Transverse colon (tissue), 4 donors: ENCODE measurements around the gene C1QTNF6. TPM values are rescaled to one million over a fixed set of nuclear protein-coding genes. Genes with fewer than 3 reads are reported as not detected.

Experiments
- DNase-seq: peaks from one replicate; pipeline ENCODE4 v3.0.0-alpha.2; 2019
- H3K27ac ChIP-seq, 4 donors: fragments of 200-600 bp; sonication (generic); 2 replicates each; pipeline ENCODE4 v1.5.1; 2016 to 2018; ENCODE audit warnings: inconsistent platforms in 4 of 4
- H3K27me3 ChIP-seq: fragments of 200-600 bp; sonication (generic); 2 replicates; pipeline ENCODE4 v1.5.1; 2017; ENCODE audit warnings: inconsistent platforms
- H3K36me3 ChIP-seq, 4 donors: fragments of 200-600 bp; sonication (generic); 2 replicates each; pipeline ENCODE4 v1.5.1; 2017 to 2019; ENCODE audit warnings: inconsistent platforms in 4 of 4
- H3K4me1 ChIP-seq, 4 donors: fragments of 200-600 bp; sonication (generic); 2 replicates each; pipeline ENCODE4 v1.5.1; 2017 to 2020; ENCODE audit warnings: inconsistent platforms in 4 of 4
- H3K4me3 ChIP-seq, 4 donors: fragments of 200-600 bp; sonication (generic); 1 replicate in 1 of 4; 2 replicates in 3 of 4; pipeline versions ENCODE4 v1.5.1 to v1.6.1; 2017 to 2019; ENCODE audit warnings: inconsistent platforms in 4 of 4
- H3K9me3 ChIP-seq, 2 donors: fragments of 200-600 bp; sonication (generic); 2 replicates each; pipeline ENCODE4 v1.5.1; 2017 to 2019; ENCODE audit warnings: inconsistent platforms in 2 of 2
- EP300 ChIP-seq: sonication (generic); formaldehyde crosslinking; IDR thresholded peaks from one replicate; pipeline ENCODE4 v1.6.1; 2017; ENCODE audit warnings: antibody characterized with exemption, low read depth
- POLR2A ChIP-seq: fragments of 450-650 bp; IDR thresholded peaks from one replicate; pipeline ENCODE4 v1.6.1; 2016; ENCODE audit warnings: antibody characterized with exemption, mild to moderate bottlenecking, moderate library complexity
- POLR2AphosphoS5 ChIP-seq, 3 donors: sonication (generic); formaldehyde crosslinking; IDR thresholded peaks; one replicate each; pipeline ENCODE4 v1.6.1; 2016; ENCODE audit warnings: antibody characterized with exemption in 3 of 3
- WGBS, 2 donors: methylation state at CpG; one replicate each; pipeline ENCODE4 v1.1.5; 2018; ENCODE audit warnings: low coverage in 1 of 2; 5-methylcytosine and 5-hydroxymethylcytosine counted together
- in situ Hi-C, 4 donors: fragments of 200-750 bp; cut with MboI; loops; one replicate each; pipeline versions ENCODE4 v1.15.0 to v1.15.1; 2017; ENCODE audit warnings: low sequenced_read_pairs in 3 of 4, low pct_ligation_motif_present in 1 of 4, low pct_unique_long_range_greater_than_20kb in 1 of 4
- intact Hi-C: fragments of 100-400 bp; cut with DNase I; formaldehyde crosslinking; loops from one replicate; pipeline ENCODE4 v1.15.1; 2023; ENCODE audit warnings: low total_unique reads
- total RNA-seq, 4 donors: library from RNA; depleted of rRNA; stranded (reverse); fragments of >200 nt; gene quantifications; one replicate each; pipeline ENCODE4 v1.1.0, GENCODE V29; 2016
- TF ChIP-seq, protein P1 (sequence below), 5 experiments: fragments of 200-600 bp in 3 of 5; fragments of 450-650 bp in 2 of 5; sonication (generic) in 3 of 5; IDR thresholded peaks; 1 replicate in 2 of 5; 2 replicates in 3 of 5; pipeline ENCODE4 v1.5.1; 2016 to 2017; ENCODE audit warnings: antibody characterized with exemption in 5 of 5, inconsistent platforms in 3 of 5, mild to moderate bottlenecking in 2 of 5, moderate library complexity in 1 of 5

C1QTNF6 gene
- total RNA-seq, 4 donors from 2014 or later = 1.4 to 68.8 (median 7.5) TPM

DNA sequence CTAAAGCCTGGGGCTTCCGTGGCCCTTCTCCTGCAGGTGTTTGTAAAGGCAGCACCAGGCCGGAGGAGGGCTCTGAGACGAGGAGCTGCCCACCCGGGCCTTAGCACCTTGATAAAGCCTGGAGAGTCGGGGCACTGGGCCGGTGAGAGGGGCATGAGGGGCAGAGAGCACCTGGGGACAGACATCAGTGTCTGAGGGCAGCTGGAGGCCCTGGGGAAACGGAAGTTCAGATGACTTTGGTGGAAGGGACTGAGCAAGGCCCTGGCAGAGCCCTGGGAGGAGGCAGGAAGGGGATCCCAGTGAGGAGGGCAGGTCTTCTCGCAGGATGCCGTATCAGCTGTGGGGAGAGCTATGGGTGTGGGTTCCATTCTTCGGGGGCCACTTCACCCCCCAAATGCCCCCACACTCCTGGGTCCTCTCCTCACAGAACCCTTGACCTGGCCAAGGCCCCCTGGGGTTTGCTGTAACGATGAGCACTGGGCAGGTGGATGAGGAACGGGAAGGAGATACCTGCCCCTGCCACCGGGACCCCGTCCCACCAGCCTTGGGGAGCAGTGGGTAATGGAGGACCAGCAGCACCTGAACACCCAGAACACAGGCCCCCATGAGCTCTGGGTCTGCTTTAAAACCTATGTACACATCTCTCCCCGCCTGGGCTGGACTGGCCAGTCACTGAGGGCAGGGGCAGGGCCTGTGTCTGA, 7.4 kb downstream of the C1QTNF6 start:
- no peak for DNase-seq
- H3K9me3 ChIP-seq = no peaks in the 10 kb centered on the region
- no peaks in the 10 kb centered on the region for H3K36me3 ChIP-seq
- intact Hi-C loops (no loop called here), in situ Hi-C loops (no loop called here)
- TF ChIP-seq EP300 = no peak
- TF ChIP-seq, protein P1, sequence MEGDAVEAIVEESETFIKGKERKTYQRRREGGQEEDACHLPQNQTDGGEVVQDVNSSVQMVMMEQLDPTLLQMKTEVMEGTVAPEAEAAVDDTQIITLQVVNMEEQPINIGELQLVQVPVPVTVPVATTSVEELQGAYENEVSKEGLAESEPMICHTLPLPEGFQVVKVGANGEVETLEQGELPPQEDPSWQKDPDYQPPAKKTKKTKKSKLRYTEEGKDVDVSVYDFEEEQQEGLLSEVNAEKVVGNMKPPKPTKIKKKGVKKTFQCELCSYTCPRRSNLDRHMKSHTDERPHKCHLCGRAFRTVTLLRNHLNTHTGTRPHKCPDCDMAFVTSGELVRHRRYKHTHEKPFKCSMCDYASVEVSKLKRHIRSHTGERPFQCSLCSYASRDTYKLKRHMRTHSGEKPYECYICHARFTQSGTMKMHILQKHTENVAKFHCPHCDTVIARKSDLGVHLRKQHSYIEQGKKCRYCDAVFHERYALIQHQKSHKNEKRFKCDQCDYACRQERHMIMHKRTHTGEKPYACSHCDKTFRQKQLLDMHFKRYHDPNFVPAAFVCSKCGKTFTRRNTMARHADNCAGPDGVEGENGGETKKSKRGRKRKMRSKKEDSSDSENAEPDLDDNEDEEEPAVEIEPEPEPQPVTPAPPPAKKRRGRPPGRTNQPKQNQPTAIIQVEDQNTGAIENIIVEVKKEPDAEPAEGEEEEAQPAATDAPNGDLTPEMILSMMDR (IDR thresholded peaks at IDR 0.05) = no peak
- no peak for TF ChIP-seq POLR2AphosphoS5 (IDR thresholded peaks at IDR 0.05)
- TF ChIP-seq POLR2A = no peak
- 80 to 91% methylated on average over 1 to 15 of the region's 15 CpGs for WGBS, 2 donors
- H3K4me1 ChIP-seq = peaks cover 33 to 48% (median 43%) of the 10 kb centered on the region in 4 donors
- no peak overlapping the region for H3K4me3 ChIP-seq
- H3K27ac ChIP-seq = peak overlapping the region in 3 of 4 donors; percentile 12 to 78 (median 18)
- H3K27me3 ChIP-seq = no peaks in the 10 kb centered on the region

DNA sequence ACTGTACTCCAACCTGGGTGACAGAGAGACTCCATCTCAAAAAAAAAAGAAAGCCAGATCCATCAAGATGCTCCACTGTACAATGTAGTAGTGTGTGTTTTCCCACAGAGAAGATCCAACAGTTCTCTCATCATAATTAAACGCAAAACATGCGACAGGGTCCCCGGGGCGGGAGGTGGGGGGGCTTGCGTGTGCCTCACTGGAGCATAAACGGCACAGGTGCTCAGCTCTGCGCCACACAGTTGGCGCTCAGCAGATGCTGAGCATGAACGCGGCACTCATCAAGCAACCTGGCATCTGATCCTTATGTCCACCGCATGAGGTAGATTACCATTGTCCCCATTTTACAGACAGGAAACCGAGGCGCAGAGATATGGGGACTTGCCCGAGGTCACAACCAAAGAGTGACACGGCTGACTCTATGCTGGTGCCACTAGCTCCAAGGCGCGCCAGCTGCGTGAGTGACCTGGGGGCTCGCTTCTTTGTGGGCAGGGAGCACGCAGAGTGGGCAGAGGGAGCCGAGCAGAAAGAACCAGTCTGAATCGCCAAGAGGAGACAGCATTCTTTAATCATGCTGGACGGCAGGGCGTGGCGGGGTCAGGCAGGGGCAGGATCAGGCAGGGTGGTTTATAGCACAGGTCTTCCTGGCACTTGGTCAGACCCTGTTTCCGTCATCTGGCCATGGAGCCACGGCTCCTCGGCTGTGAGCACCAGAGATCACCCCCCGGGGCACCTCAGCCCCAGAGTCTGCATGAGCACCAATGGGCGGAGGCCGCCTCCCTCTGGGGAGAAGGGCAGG, 8.2 kb downstream of the C1QTNF6 start:
- Histone ChIP-seq H3K9me3 (no peaks in the 10 kb centered on the region), H3K27me3 (no peaks in the 10 kb centered on the region), H3K36me3 (no peaks in the 10 kb centered on the region), H3K4me3 (no peak overlapping the region), H3K4me1 (peaks cover 33 to 51% (median 44%) of the 10 kb centered on the region in 4 donors), H3K27ac (peak overlapping the region in 3 of 4 donors; percentile 12 to 78 (median 18))
- WGBS, 2 donors = 71% methylated on average over 31 of the region's 31 CpGs; no CpG with 5 or more reads in 1 of the 2 donors
- DNase-seq = peak; percentile 81
- no peak for TF ChIP-seq EP300
- TF ChIP-seq, protein P1 (IDR thresholded peaks at IDR 0.05) = no peak
- TF ChIP-seq POLR2A = no peak
- TF ChIP-seq POLR2AphosphoS5 (IDR thresholded peaks at IDR 0.05) = no peak
- intact Hi-C loops = no loop called here
- in situ Hi-C loops = no loop called here

DNA sequence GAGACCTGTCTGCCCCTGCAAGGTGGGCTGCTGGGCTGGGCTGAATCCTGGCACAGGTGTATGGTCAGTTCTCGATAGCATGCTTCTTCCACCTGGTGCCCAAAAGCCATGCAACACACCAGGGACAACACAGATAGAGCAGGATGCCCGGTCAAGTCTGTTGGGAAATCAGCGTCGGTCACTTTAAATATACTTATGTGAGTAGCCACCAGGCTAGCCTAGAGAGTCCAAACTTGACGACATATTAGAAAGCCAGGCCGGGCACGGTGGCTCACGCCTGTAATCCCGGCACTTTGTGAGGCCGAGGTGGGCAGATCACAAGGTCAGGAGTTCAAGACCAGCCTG, 8.9 kb downstream of the C1QTNF6 start:
- intact Hi-C loops (no loop called here), in situ Hi-C loops (no loop called here)
- no peak for DNase-seq
- no peak overlapping the region for H3K4me3 ChIP-seq
- H3K27me3 ChIP-seq = no peaks in the 10 kb centered on the region
- no peak for TF ChIP-seq POLR2AphosphoS5 (IDR thresholded peaks at IDR 0.05)
- no peak for TF ChIP-seq POLR2A
- TF ChIP-seq, protein P1 (IDR thresholded peaks at IDR 0.05) = no peak
- TF ChIP-seq EP300 = no peak
- no peaks in the 10 kb centered on the region for H3K36me3 ChIP-seq
- H3K4me1 ChIP-seq = peaks cover 33 to 51% (median 44%) of the 10 kb centered on the region in 4 donors
- no peaks in the 10 kb centered on the region for H3K9me3 ChIP-seq
- 94 to 100% methylated on average over 1 to 10 of the region's 10 CpGs for WGBS, 2 donors
- H3K27ac ChIP-seq = peak overlapping the region; percentile 57 to 78 (median 68)

DNA sequence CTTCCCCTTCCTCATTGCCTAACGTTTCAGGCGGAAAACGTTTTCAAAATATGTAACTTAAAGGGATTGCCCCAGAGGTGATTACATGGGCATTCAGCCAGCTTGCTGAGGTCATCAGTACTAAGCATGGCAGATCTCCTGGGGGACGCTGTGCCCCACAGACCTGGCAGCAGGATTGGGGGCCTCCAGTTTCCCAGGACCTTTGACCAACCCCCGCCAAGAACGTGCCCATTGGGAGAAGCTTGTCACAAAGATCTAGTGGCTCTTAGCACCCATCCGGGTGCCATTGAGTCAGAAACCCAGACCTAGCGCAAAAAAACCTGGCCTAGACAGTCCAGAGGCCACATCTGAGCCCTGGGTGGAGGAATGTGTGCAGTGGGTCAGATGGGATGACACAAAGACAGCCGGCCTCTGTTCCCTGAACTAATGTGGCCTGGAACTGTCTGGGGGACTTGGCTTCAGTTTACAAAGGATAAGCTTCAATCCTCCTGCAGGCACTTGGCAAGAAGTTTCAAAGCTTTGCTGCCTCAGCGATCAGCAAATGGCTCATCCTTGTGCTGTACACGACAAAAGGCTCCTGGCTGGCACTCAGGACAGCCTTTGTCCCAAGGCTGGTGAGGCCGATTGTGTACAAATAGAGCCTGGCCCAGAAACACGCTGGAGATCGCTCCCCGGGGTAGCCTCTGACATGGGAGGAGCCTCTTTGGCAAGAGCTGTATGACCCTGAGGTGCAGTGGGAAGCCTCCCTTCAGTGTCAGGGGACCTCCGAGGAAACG, 9.5 kb downstream of the C1QTNF6 start:
- DNase-seq = peak; percentile 76
- Histone ChIP-seq H3K4me3 (no peak overlapping the region), H3K27me3 (no peaks in the 10 kb centered on the region), H3K4me1 (peaks cover 33 to 51% (median 44%) of the 10 kb centered on the region in 4 donors), H3K9me3 (no peaks in the 10 kb centered on the region), H3K27ac (peak overlapping the region; percentile 57 to 78 (median 68)), H3K36me3 (no peaks in the 10 kb centered on the region)
- intact Hi-C loops = no loop called here
- in situ Hi-C loops = no loop called here
- 20 to 34% methylated on average over 1 to 13 of the region's 17 CpGs for WGBS, 2 donors
- TF ChIP-seq, protein P1 (IDR thresholded peaks at IDR 0.05) = no peak
- peak; percentile 25 for TF ChIP-seq POLR2A
